ENCODE results near the gene SPON1.
"Not testable (repeated sequence)": the region's sequence is repeated elsewhere in the genome, so short reads cannot be mapped to it uniquely, and the experiment has no call there.

Gene SPON1

DNA sequence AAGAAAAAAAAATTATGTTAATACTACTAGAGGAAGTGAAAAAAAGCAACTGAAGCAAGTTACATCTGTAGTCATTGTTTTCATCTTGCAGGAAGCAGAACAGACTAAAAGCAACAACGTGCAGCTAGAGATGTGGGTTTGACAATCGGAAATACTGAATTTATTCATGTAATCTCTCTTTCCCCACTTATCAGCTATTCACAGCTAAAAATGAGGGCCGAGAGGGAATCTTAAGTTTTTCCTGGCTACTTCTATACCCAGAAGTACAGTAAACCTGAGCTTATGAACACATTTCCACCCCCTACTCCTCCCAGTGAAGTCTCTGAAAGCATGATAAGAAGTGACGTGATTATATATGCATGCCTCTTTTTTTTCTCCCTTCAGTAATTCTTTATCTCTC is 116.5 kb downstream of the SPON1 start:
- Mint-ChIP-seq H3K9me3 (no peaks in the 10 kb centered on the region), H3K4me1 (ENCODE audit: low read depth) (peaks cover 42% of the 10 kb centered on the region), H3K27ac (peak overlapping the region; percentile 62), H3K27me3 (ENCODE audit: low read depth) (peaks cover 30% of the 10 kb centered on the region), H3K4me3 (peak overlapping the region; percentile 68), H3K36me3 (ENCODE audit: low read depth) (no peaks in the 10 kb centered on the region)
- DNase-seq (ENCODE audit: low spot score): no peak

DNA sequence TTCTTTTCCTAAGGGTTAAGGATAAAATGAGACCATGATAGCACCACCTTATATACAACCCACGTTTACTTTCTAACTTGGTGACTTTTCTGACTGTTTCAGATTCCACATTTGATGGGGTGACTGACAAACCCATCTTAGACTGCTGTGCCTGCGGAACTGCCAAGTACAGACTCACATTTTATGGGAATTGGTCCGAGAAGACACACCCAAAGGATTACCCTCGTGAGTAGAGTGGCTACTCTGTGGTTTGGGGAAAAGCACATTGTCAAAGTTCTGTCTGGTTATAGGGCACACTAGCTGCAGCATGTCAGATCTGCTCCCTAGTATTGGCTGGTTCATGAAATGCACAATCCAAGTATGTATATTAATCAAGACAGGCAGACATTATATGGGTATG is 117.3 kb downstream of the SPON1 start:
- no peak overlapping the region for H3K4me3 Mint-ChIP-seq
- no peaks in the 10 kb centered on the region for H3K36me3 Mint-ChIP-seq (ENCODE audit: low read depth)
- peaks cover 2% of the 10 kb centered on the region for H3K9me3 Mint-ChIP-seq
- peaks cover 30% of the 10 kb centered on the region for H3K27me3 Mint-ChIP-seq (ENCODE audit: low read depth)
- peaks cover 35% of the 10 kb centered on the region for H3K4me1 Mint-ChIP-seq (ENCODE audit: low read depth)
- H3K27ac Mint-ChIP-seq: no peak overlapping the region
- DNase-seq (ENCODE audit: low spot score): no peak

DNA sequence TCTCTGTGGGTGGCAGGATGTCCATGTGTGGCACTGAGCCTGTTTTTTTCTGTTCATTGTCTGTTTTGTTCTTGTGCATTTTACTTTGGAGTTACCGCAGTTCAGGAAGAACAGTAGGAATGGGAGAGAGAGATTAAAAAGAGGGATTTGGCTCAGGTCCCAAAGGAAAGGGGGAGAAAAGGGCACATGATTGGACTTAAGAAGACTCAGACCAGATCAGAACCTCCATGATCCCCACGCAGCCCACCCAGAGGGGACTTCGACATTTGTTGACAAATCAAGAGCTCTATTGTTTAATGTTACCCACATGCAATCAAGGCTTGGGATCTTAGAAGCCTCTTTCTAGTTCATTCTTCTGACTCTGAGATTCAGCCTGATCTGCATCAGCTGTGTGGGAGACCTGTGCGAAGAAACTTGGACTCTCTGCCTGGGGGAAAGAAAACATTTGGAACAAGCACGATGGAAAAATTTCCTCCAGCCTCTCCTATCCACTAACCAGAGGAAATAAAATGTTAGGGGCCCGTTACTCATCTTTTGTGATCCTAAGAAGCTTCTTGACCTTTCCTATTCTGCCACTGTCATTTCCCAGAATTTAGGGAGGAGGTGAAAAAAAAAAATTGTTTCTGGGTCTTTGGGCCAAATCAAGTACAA is 119.2 kb downstream of the SPON1 start:
- H3K27ac Mint-ChIP-seq: no peak overlapping the region
- no peaks in the 10 kb centered on the region for H3K36me3 Mint-ChIP-seq (ENCODE audit: low read depth)
- no peak for DNase-seq (ENCODE audit: low spot score)
- no peak overlapping the region for H3K4me3 Mint-ChIP-seq
- H3K27me3 Mint-ChIP-seq (ENCODE audit: low read depth): peaks cover 45% of the 10 kb centered on the region
- H3K4me1 Mint-ChIP-seq (ENCODE audit: low read depth): peaks cover 24% of the 10 kb centered on the region
- H3K9me3 Mint-ChIP-seq: peaks cover 6% of the 10 kb centered on the region

DNA sequence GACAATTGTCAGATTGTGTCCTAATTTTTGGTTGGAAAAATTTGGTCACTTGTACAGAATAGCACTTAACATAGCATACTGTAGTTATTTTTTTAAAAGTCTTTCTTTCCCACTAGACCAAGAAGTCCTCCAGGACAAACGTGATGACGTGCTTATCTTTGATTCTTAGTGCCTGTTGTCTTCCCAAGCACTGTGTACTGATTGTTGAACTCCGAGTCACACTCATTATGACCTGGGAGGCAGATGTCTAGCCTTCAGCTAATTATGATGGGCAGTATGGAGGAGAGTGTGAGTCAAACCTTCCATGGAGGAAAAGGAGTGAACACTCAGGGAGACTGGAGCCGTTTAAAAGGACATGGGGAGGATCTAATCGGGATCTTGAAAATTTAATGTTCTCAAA is 119.8 kb downstream of the SPON1 start:
- no peak overlapping the region for H3K4me3 Mint-ChIP-seq
- H3K27me3 Mint-ChIP-seq (ENCODE audit: low read depth): peaks cover 47% of the 10 kb centered on the region
- DNase-seq (ENCODE audit: low spot score): no peak
- no peaks in the 10 kb centered on the region for H3K36me3 Mint-ChIP-seq (ENCODE audit: low read depth)
- H3K9me3 Mint-ChIP-seq: peaks cover 6% of the 10 kb centered on the region
- H3K4me1 Mint-ChIP-seq (ENCODE audit: low read depth): peaks cover 20% of the 10 kb centered on the region
- no peak overlapping the region for H3K27ac Mint-ChIP-seq

DNA sequence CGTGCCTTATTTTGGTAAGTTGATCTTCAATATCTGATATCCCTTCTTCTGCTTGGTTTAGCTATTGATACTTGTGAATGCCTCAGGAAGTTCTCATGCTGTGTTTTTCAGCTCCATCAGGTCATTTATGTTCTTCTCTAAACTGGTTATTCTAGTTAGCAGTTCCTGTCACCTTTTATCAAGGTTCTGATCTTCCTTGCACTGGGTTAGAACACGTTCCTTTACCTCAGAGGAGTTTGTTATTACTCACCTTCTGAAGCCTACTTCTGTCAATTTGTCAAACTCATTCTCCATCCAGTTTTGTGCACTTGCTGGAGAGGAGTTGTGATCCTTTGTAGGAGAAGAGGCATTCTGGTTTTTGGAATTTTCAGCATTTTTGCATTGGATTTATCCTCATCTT is 126.3 kb downstream of the SPON1 start:
- not testable (repeated sequence) for DNase-seq (ENCODE audit: low spot score); H3K9me3 Mint-ChIP-seq; H3K4me1 Mint-ChIP-seq (ENCODE audit: low read depth); H3K27ac Mint-ChIP-seq; H3K36me3 Mint-ChIP-seq (ENCODE audit: low read depth); H3K4me3 Mint-ChIP-seq
- H3K27me3 Mint-ChIP-seq (ENCODE audit: low read depth): peaks cover 41% of the 10 kb centered on the region

DNA sequence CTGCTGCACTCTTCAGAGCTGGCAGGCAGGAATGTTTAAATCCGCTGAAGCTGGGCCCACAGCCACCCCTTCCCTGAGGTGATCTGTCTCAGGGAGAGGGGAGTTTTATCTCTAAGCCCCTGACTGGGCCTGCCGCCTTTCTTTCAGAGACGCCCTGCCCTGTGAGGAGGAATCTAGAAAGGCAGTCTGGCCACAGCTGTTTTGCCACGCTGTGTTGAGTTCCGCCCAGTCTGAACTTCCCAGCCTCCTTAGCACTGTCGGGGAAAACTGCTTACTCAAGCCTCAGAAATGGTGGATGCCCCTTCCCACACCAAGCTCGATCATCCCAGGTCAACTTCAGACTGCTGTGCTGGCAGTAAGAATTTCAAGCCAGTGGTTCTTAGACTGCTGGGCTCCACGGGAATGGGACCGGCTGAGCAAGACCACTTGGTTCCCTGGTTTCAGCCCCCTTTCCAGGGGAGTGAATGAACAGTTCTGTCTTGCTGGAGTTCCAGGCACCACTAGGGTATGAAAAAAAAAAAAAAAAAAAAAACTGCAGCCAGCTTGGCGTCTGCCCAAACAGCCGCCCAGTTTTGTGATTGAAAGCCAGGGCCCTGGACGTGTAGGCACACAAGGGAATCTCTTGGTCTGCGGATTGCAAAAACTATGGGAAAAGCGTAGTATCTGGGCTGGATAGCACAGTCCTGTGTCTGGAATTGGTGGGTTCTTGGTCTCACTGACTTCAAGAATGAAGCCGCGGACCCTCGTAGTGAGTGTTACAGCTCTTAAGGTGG is 127.4 kb downstream of the SPON1 start:
- Mint-ChIP-seq H3K27ac (no peak overlapping the region), H3K4me1 (ENCODE audit: low read depth) (peaks cover 8% of the 10 kb centered on the region)

DNA sequence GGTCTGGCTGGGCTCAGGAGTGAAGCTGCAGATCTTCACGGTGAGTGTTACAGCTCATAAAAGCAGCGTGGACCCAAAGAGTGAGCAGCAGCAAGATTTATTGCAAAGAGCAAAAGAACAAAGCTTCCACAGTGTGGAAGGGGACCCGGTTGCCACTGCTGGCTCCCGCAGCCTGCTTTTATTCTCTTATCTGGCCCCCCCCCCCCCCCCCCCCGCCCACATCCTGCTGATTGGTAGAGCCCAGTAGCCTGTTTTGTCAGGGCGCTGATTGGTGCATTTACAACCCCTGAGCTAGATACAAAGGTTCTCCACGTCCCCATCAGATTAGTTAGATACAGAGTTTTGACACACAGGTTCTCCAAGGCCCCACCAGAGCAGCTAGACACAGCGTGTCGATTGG is 128.1 kb downstream of the SPON1 start:
- H3K27ac Mint-ChIP-seq; H3K4me3 Mint-ChIP-seq; H3K4me1 Mint-ChIP-seq (ENCODE audit: low read depth); DNase-seq (ENCODE audit: low spot score); H3K36me3 Mint-ChIP-seq (ENCODE audit: low read depth); H3K9me3 Mint-ChIP-seq: not testable (repeated sequence)
- H3K27me3 Mint-ChIP-seq (ENCODE audit: low read depth): peaks cover 39% of the 10 kb centered on the region

More for the DNA sequence above, 127.4 kb downstream of the SPON1 start:
- H3K9me3 Mint-ChIP-seq: peaks cover 3% of the 10 kb centered on the region
- no peak overlapping the region for H3K4me3 Mint-ChIP-seq
- H3K36me3 Mint-ChIP-seq (ENCODE audit: low read depth): no peaks in the 10 kb centered on the region
- H3K27me3 Mint-ChIP-seq (ENCODE audit: low read depth): peaks cover 44% of the 10 kb centered on the region
- no peak for DNase-seq (ENCODE audit: low spot score)

DNA sequence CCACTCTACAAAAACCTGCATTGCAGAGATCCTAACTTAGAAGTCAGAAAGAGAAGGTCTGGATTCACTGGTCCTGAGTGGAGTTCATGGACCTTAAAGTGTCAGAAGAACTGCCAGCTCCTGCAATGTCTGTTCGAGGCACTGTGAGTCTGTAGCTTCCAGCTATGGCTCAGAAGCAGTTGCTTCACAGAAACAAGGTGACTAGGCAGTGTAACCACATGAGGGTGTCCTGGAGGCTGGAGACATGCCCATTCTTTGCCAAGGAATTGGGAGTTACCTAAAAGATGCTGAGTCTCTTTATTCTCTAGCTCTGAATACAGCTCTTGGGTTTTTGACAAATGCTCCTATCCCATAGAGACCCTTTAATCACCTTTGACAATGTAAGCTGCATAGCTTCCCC is 130.5 kb downstream of the SPON1 start:
- DNase-seq (ENCODE audit: low spot score): no peak
- no peaks in the 10 kb centered on the region for H3K9me3 Mint-ChIP-seq

DNA sequence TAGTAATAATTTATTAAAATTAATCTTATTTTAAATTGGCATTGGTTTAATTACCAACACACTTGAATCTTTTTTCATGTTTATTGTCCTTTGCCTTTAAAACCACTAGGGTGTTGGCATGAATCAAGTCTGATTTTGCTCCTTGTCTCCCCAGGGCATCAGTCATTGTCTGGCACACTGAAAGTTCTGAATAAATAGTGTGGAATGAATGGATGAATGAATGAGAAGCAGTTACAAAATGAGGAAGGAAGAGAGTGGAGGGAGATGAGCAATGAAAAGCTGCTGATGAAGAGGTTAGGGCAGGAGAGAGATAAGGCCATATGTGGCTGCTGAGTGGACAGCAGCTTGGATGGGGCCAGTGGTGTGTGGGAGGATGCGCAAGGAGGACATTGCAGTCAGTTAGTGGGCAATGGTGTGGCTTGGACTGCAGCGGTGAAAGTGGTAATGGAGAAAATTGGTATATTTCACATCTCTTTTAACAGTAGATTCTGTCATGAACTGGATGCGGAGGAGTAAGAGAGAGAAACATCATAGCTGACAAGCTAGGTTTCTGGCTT is 132.0 kb downstream of the SPON1 start:
- no peak overlapping the region for H3K27ac Mint-ChIP-seq
- no peak for DNase-seq (ENCODE audit: low spot score)
- H3K9me3 Mint-ChIP-seq: no peaks in the 10 kb centered on the region
- H3K36me3 Mint-ChIP-seq (ENCODE audit: low read depth): no peaks in the 10 kb centered on the region
- peaks cover 11% of the 10 kb centered on the region for H3K27me3 Mint-ChIP-seq (ENCODE audit: low read depth)
- H3K4me3 Mint-ChIP-seq: no peak overlapping the region
- peaks cover 2% of the 10 kb centered on the region for H3K4me1 Mint-ChIP-seq (ENCODE audit: low read depth)

More for the DNA sequence above, 130.5 kb downstream of the SPON1 start:
- H3K27ac Mint-ChIP-seq: no peak overlapping the region
- H3K4me3 Mint-ChIP-seq: no peak overlapping the region
- peaks cover 8% of the 10 kb centered on the region for H3K4me1 Mint-ChIP-seq (ENCODE audit: low read depth)
- no peaks in the 10 kb centered on the region for H3K36me3 Mint-ChIP-seq (ENCODE audit: low read depth)
- peaks cover 18% of the 10 kb centered on the region for H3K27me3 Mint-ChIP-seq (ENCODE audit: low read depth)

DNA sequence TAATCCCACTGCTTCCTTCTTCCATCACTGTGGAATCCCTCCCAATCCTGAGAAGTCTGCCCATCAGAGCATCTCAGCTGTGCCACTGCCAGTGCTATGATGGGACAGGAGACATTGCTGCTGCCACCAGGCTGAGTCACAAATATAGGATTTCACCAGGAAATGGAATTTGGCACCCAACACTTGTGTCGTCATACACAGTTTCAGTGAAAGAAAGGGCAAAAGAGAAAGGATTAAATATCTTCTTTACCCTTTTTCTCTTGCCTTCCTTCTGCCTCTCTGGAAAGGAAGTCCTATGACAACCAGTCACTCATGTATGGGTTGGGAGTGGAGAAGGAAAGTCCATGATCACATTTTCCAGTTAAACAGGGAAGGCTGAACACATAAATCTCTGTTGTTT is 133.4 kb downstream of the SPON1 start:
- no peaks in the 10 kb centered on the region for H3K4me1 Mint-ChIP-seq (ENCODE audit: low read depth)
- DNase-seq (ENCODE audit: low spot score): no peak
- peaks cover 11% of the 10 kb centered on the region for H3K27me3 Mint-ChIP-seq (ENCODE audit: low read depth)
- H3K27ac Mint-ChIP-seq: no peak overlapping the region
- no peaks in the 10 kb centered on the region for H3K36me3 Mint-ChIP-seq (ENCODE audit: low read depth)
- no peak overlapping the region for H3K4me3 Mint-ChIP-seq
- no peaks in the 10 kb centered on the region for H3K9me3 Mint-ChIP-seq

DNA sequence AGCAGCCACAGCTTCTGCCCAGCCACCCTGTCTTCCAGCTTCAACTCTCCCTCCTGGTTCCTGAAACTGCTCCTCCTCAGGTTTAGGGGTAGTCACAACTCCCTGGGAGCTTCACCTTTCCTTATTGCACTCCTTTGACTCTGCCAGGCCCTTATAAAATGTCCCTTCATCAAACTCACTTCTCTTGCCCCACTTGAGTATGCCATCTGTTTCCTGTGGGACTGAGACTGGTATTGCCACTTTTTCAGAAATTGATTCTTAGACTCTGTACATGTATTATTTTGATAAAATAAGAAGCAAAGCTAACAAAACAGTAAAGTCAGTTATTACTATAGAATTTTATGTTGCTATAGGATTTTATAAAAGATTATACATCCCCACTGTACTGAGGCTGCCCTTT is 134.1 kb downstream of the SPON1 start:
- DNase-seq (ENCODE audit: low spot score): no peak
- H3K9me3 Mint-ChIP-seq: no peaks in the 10 kb centered on the region
- peaks cover 11% of the 10 kb centered on the region for H3K27me3 Mint-ChIP-seq (ENCODE audit: low read depth)
- H3K4me3 Mint-ChIP-seq: no peak overlapping the region
- no peaks in the 10 kb centered on the region for H3K4me1 Mint-ChIP-seq (ENCODE audit: low read depth)
- no peak overlapping the region for H3K27ac Mint-ChIP-seq
- no peaks in the 10 kb centered on the region for H3K36me3 Mint-ChIP-seq (ENCODE audit: low read depth)

DNA sequence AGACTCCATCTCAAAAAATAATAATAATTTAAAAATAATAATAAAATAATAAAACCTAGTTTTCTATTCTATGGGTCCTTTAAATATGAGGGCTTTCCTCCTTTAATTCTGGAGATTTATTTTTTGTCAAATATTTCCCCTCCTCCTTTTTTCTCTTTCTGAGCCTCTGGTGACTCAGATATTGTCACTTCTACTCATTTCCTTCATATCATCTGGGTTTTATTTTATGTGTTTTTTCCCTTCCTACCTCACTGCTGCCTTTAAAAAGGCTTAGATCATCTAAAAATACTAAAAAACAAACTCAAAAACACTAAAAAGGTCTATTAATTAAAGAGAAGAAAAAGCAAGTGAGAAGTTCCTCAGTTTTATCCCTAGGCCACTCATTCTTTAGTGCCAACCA is 138.9 kb downstream of the SPON1 start:
- peaks cover 9% of the 10 kb centered on the region for H3K27me3 Mint-ChIP-seq (ENCODE audit: low read depth)
- H3K36me3 Mint-ChIP-seq (ENCODE audit: low read depth): no peaks in the 10 kb centered on the region
- no peak overlapping the region for H3K4me3 Mint-ChIP-seq
- H3K9me3 Mint-ChIP-seq: no peaks in the 10 kb centered on the region
- no peaks in the 10 kb centered on the region for H3K4me1 Mint-ChIP-seq (ENCODE audit: low read depth)
- no peak for DNase-seq (ENCODE audit: low spot score)
- H3K27ac Mint-ChIP-seq: no peak overlapping the region

DNA sequence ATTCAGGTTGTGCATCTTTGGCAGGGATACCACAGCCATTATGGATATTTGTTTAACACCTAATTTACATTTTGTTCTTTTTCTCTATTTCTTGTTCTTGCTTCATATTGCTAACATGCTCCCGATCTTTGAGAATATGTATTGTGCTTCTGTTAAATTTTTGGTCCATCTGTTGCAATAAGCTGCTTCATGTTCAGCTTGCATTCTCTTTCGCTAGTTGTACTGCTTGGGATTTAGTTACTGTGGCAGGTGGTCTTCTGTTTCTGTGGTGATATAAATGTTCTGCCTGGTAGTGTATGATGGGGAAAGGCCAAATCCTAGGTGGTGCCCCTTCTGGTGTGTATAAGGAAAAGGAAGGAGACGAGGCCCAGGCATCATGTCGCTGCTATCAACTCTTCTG is 140.2 kb downstream of the SPON1 start:
- H3K27ac Mint-ChIP-seq: no peak overlapping the region
- H3K27me3 Mint-ChIP-seq (ENCODE audit: low read depth): peaks cover 7% of the 10 kb centered on the region
- no peak for DNase-seq (ENCODE audit: low spot score)
- H3K36me3 Mint-ChIP-seq (ENCODE audit: low read depth): no peaks in the 10 kb centered on the region
- no peaks in the 10 kb centered on the region for H3K4me1 Mint-ChIP-seq (ENCODE audit: low read depth)
- no peaks in the 10 kb centered on the region for H3K9me3 Mint-ChIP-seq
- no peak overlapping the region for H3K4me3 Mint-ChIP-seq

DNA sequence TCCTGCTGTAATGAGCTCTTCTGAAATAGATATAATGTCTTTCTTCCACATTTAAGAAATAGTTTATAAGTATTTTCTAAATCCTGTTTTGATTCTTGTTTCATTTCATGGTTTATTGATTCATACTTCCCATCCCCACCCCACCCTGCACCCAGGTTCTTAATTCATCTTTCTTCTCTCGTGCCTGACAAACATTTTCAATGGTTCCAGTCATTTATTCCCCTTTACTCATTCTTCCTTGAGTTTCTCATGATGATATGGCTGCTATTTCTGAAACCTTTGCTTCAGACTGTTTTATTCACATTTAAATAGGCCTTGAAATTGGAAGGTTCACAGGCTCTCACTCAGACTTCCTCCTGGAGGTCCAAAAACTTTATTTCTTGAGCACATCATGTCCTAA is 142.9 kb downstream of the SPON1 start:
- Mint-ChIP-seq H3K9me3 (no peaks in the 10 kb centered on the region), H3K27ac (no peak overlapping the region), H3K27me3 (ENCODE audit: low read depth) (peaks cover 4% of the 10 kb centered on the region), H3K4me3 (no peak overlapping the region), H3K4me1 (ENCODE audit: low read depth) (no peaks in the 10 kb centered on the region), H3K36me3 (ENCODE audit: low read depth) (no peaks in the 10 kb centered on the region)
- DNase-seq (ENCODE audit: low spot score): no peak

Data from T-helper 2 cell treated with Interferon-gamma antibody and Interleukin-4, amounts not matched to agents 5 μg/mL and 100 μg/mL, for 36 hours (primary cell).